GM18511 (cell line): ENCODE results near the gene CNEP1R1.

ENCODE experiments used
- ATAC-seq: cut with Tn5 transposase; IDR thresholded peaks from one replicate; pipeline ENCODE4 v1.9.1; 2021; ENCODE audit warnings: mild to moderate bottlenecking, moderate library complexity; ENCODE audit not compliant: unreplicated experiment

Gene CNEP1R1

DNA sequence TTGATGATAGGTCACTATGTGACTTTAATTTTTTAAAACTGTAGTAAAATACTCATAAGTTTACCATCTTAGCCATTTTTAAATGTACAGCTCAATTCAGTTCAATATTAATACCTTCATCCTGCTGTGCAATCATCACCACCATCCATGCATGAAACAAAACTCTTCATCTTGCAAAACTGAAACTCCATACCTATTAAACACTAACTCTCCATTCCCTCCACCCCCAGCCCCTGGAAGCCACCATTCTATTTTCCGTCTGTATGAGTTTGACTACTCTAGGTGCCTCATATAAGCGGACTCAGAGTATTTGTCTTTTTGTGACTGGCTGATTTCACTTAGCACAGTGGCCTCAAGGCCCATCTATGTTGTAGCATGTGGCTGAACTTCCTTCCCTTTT, 9.4 kb upstream of the CNEP1R1 start:
- peak; percentile 68 for ATAC-seq

GRCh38 chr16:50017553-50017952, 7.5 kb upstream of the CNEP1R1 start:
- ATAC-seq, result no peak

- ATAC-seq, result no peak
Measured at GRCh38 chr16:50021544-50021943, 3.5 kb upstream of the CNEP1R1 start.

DNA sequence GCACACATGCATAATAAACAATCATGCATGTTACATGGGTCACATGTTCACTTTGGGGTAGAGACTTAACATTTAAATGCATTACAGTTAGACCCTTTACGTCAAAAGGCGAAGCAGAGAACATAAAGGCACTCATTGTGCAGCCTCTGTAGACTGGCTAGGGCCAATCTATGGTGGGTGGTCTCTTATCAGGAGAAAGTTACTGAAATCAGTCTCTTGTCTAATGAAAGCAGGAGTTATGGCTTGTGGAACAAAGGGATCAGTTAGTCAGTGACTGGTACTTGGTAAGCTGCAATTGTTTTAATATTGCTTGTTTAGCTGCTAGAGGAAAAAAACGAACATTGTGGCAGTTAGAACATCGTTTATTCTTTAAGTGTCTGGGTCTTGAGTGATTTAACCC, 1.4 kb upstream of the CNEP1R1 start:
- no peak for ATAC-seq

- no peak for ATAC-seq
Measured at GRCh38 chr16:50024207-50024606, 818 bp upstream of the CNEP1R1 start.

DNA sequence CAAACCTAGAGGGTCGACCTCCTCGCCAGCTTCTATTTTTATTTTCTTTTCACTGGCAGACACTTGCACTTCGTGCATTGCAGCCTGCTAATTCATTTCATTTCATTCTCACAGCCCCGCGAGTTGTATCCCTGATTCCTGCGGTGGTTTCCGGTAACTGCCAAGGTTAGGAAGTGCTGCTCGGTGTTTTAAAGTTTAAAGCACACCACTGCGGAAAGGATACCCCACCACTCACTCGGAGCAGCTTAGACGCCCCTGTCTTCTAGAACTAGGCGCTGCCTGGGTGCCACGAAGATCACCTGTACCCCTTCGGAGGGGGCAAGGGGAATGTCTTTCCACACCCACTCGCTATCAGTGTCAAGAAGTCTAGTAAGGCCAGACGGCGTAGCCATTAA, 509 bp downstream of the CNEP1R1 start:
- ATAC-seq, result peak; percentile 14

- no peak for ATAC-seq
Measured at GRCh38 chr16:50027829-50028228, 2.8 kb downstream of the CNEP1R1 start.

DNA sequence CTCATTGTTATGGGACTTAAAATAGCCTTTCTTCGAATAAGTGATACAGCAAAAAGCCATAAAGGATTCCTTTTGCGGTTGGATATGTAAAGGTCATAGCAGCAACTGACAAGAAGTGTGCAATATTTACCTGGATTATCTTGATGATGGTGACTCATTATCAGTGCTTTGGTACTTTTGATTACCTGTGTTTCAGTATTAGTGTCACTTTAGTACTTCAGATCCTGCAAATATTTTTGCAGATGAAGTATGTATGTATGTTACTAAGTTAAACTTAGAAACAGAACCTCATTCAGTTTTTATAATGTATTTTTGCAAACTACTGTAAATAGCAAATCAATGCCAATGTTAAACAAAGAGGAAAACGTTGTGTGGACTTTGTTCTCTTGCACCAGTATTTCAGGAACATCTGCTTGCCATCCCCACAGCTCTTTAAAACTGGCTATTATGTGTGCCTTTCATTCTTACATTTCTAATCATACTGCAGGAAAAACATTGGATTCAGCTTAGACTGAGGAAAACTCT, 10.5 kb downstream of the CNEP1R1 start:
- no peak for ATAC-seq

GRCh38 chr16:50036426-50036825, 11.4 kb downstream of the CNEP1R1 start:
- ATAC-seq, result no peak

GRCh38 chr16:50037662-50038220, 12.7 kb downstream of the CNEP1R1 start:
- ATAC-seq, result no peak

- no peak for ATAC-seq
Measured at GRCh38 chr16:50038286-50038685, 13.3 kb downstream of the CNEP1R1 start.

DNA sequence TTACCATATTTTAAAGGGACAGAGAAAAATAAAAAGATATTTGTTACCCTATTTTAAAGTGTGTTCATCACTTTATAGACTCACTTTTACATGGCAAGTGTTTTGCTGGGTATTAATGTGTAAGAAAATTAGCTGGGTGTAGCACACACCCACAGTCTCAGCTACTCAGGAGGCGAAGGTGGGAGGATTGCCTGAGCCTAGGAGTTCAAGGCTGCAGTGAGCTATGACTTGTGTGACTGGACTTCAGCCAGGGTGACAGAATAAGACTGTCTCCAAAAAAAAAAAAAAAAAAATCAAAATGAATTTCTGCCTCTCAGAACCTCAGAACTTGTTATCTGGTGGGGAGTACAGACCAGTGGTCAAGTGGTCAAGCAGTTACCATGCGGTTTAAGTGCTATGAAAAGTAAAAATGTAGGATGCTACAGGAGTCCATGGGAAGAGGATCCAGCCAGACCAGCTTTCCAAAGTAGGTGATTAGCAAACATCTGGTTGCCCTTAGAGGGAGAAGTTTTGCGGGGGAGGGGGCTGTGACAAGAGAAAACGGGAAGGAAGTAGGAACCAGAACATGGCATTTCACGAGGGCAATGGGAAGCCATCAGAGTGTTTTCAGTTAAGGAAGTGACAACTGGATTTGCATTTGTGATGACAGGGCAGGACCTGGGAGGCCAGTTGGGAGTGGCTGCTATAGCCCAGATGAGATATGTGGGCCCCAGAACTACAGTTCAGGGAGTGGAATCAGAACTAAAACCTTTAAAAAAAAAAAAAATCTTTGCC, 13.9 kb downstream of the CNEP1R1 start:
- ATAC-seq, result no peak

DNA sequence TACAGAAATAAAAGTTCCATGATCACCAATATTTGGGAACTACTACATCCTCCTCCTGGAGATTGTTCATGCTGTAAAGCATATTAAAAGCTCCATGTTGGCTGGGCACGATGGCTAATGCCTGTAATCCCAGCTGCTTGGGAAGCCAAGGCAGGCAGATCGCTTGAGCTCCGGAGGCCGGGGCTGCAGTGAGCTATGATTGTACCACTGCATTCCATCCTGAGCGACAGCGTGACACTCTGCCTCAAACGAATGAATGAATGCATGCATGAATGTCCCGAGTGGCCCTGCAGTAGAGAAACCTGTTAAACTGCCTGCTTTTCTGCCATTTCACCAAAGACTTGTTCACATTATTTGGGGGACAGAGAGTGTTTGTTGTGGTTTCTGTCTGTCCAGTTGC, 15.0 kb downstream of the CNEP1R1 start:
- no peak for ATAC-seq

- no peak for ATAC-seq
Measured at GRCh38 chr16:50040710-50041109, 15.7 kb downstream of the CNEP1R1 start.

DNA sequence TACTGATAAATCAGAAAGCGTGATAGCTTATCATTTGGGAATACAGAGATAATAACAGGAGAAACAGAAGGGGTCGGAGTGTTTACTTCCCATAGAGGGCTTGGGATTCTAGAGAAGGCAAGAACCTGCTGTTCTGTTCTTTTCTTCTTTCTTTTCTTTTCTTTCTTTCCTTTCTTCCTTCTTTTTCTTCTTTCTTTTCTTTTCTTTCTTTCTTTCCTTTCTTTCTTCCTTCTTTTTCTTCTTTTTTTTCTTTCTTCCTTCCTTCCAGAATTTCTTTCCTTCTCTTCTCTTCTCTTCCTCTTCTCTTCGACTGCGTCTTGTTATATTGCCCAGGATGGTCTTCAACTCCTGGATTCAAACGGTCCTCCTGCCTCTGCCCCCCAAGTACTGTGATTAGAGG, 18.3 kb downstream of the CNEP1R1 start:
- no peak for ATAC-seq

- ATAC-seq, result no peak
Measured at GRCh38 chr16:50045412-50045811, 20.4 kb downstream of the CNEP1R1 start.

- no peak for ATAC-seq
Measured at GRCh38 chr16:50046853-50047252, 21.8 kb downstream of the CNEP1R1 start.

DNA sequence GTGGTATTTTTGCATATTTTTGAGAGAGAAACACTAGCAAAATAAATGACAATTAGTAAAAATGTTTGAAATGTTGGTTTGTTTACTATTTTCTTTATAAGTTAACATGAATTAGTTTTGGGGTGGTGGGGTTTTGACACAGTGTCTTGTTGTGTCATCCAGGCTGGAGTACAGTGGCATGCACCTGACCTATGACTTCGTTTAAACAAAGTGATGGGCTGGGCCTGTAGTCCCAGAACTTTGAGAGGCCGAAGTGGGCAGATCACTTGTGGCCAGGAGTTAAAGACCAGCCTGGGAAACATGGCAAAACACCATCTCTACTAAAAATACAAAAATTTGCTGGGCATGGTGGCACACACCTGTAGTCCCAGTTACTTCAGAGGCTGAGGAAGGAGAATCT, 22.8 kb downstream of the CNEP1R1 start:
- ATAC-seq, result no peak

DNA sequence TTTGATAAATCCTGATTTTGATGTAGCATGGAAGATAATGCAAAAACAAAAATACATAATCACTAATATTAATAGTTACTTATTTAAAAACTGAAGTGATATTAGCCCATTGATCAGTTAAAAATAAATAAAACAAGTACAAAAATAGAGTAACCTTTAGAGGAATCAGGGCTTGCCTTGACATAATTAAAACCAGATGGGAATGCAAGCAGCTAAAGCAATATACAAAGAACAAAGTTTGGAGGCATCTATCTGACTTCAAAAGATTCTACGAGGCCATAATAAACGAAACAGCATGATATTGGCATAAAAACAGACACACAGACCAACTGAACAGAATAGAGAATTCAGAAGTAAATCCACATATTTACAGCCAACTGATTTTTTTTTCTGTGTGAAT, 25.8 kb downstream of the CNEP1R1 start:
- no peak for ATAC-seq

GRCh38 chr16:50056226-50056625, 31.2 kb downstream of the CNEP1R1 start:
- ATAC-seq, result no peak

- no peak for ATAC-seq
Measured at GRCh38 chr16:50058091-50058771, 33.2 kb downstream of the CNEP1R1 start.

GRCh38 chr16:50059111-50059510, 34.1 kb downstream of the CNEP1R1 start:
- no peak for ATAC-seq
